GM03348 (cell line): Measurements from ENCODE around the gene ADAM12.

ENCODE experiments used
- DNase-seq: peaks from one replicate; pipeline ENCODE4 v3.0.0; 2012; ENCODE audit warnings: low spot score

ADAM12 gene

GRCh38 chr10:126081841-126082466, 306.3 kb downstream of the ADAM12 start:
- DNase-seq, result no peak

- peak; percentile 21 for DNase-seq
Observed at GRCh38 chr10:126080879-126081411, 307.3 kb downstream of the ADAM12 start.

- no peak for DNase-seq
Observed at GRCh38 chr10:126080291-126080825, 307.9 kb downstream of the ADAM12 start.

- DNase-seq, result no peak
Observed at GRCh38 chr10:126075009-126075408, 313.3 kb downstream of the ADAM12 start.

- DNase-seq, result no peak
Observed at GRCh38 chr10:126074291-126074690, 314.0 kb downstream of the ADAM12 start.

GRCh38 chr10:126073606-126074005, 314.7 kb downstream of the ADAM12 start:
- peak; percentile 23 for DNase-seq

GRCh38 chr10:126072622-126073021, 315.7 kb downstream of the ADAM12 start:
- no peak for DNase-seq

- DNase-seq, result no peak
Observed at GRCh38 chr10:126070476-126071215, 317.6 kb downstream of the ADAM12 start.

GRCh38 chr10:126068322-126068721, 320.0 kb downstream of the ADAM12 start:
- DNase-seq, result no peak

GRCh38 chr10:126066456-126066855, 321.8 kb downstream of the ADAM12 start:
- DNase-seq, result no peak

- no peak for DNase-seq
Observed at GRCh38 chr10:126065751-126066377, 322.4 kb downstream of the ADAM12 start.

GRCh38 chr10:126064512-126064911, 323.8 kb downstream of the ADAM12 start:
- DNase-seq, result no peak

GRCh38 chr10:126063353-126063791, 324.9 kb downstream of the ADAM12 start:
- peak; percentile 76 for DNase-seq

GRCh38 chr10:126062131-126063032, 325.9 kb downstream of the ADAM12 start:
- DNase-seq, result peak; percentile 94

- DNase-seq, result no peak
Observed at GRCh38 chr10:126061526-126061925, 326.8 kb downstream of the ADAM12 start.

GRCh38 chr10:126060261-126060931, 327.9 kb downstream of the ADAM12 start:
- DNase-seq, result peak; percentile 70

GRCh38 chr10:126059076-126059826, 329.0 kb downstream of the ADAM12 start:
- DNase-seq, result peak; percentile 72

GRCh38 chr10:126058507-126058906, 329.8 kb downstream of the ADAM12 start:
- no peak for DNase-seq

GRCh38 chr10:126058104-126058503, 330.2 kb downstream of the ADAM12 start:
- DNase-seq, result no peak

- no peak for DNase-seq
Observed at GRCh38 chr10:126057494-126057893, 330.8 kb downstream of the ADAM12 start.
